ENCODE results near the gene LRRC42. TPM values are rescaled to one million over a fixed set of nuclear protein-coding genes. Genes with fewer than 3 reads are reported as not detected.

Gene LRRC42
- polyA plus RNA-seq, 2 of the 4 experiments (the other 2 are of a cell fraction) = 29.7 to 35.1 TPM

GRCh38 chr1:54012863-54013262 is 66.7 kb downstream of the LRRC42 start:
- ATAC-seq (no peak), DNase-seq (ENCODE audit: low read depth in 1 of 2, low spot score in 1 of 2) (no peak), FAIRE-seq (no peak)
- Histone ChIP-seq H3K9me3 (no peaks in the 10 kb centered on the region), H3K27ac (no peak overlapping the region), H3K4me1 (peaks cover 12% of the 10 kb centered on the region), H3K4me3 (no peak overlapping the region), H3K4me2 (no peak overlapping the region)
- CTCF ChIA-PET = no interaction called here
- POLR2A ChIA-PET = no interaction called here
- TF ChIP-seq CEBPB (IDR thresholded peaks at IDR 0.05) = no peak
- TF ChIP-seq EHF (CRISPR knock-in tag; IDR thresholded peaks at IDR 0.05) = no peak
- TF ChIP-seq, protein P1, sequence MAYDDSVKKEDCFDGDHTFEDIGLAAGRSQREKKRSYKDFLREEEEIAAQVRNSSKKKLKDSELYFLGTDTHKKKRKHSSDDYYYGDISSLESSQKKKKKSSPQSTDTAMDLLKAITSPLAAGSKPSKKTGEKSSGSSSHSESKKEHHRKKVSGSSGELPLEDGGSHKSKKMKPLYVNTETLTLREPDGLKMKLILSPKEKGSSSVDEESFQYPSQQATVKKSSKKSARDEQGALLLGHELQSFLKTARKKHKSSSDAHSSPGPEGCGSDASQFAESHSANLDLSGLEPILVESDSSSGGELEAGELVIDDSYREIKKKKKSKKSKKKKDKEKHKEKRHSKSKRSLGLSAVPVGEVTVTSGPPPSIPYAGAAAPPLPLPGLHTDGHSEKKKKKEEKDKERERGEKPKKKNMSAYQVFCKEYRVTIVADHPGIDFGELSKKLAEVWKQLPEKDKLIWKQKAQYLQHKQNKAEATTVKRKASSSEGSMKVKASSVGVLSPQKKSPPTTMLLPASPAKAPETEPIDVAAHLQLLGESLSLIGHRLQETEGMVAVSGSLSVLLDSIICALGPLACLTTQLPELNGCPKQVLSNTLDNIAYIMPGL (CRISPR knock-in tag; IDR thresholded peaks at IDR 0.05; ENCODE audit: borderline replicate concordance) = no peak
- no peak for TF ChIP-seq ESRRA (IDR thresholded peaks at IDR 0.05; ENCODE audit: borderline replicate concordance, low read length)
- no peak for TF ChIP-seq TFCP2L1 (CRISPR knock-in tag; IDR thresholded peaks at IDR 0.05)
- no peak for TF ChIP-seq CBX8 (IDR thresholded peaks at IDR 0.05)
- TF ChIP-seq POLR2AphosphoS2 (conservative IDR thresholded peaks at IDR 0.05; ENCODE audit: low read length) = no peak
- TF ChIP-seq FOSL2 (IDR thresholded peaks at IDR 0.05) = no peak
- TF ChIP-seq FOSL2 (CRISPR knock-in tag; IDR thresholded peaks at IDR 0.05) = no peak
- no peak for TF ChIP-seq MAX (IDR thresholded peaks at IDR 0.05)
- TF ChIP-seq BCL3 (IDR thresholded peaks at IDR 0.05) = no peak
- no peak for TF ChIP-seq RARB (CRISPR knock-in tag; IDR thresholded peaks at IDR 0.05)
- no peak for TF ChIP-seq PHF8 (IDR thresholded peaks at IDR 0.05; ENCODE audit: borderline replicate concordance, low read depth)
- TF ChIP-seq, protein P2, sequence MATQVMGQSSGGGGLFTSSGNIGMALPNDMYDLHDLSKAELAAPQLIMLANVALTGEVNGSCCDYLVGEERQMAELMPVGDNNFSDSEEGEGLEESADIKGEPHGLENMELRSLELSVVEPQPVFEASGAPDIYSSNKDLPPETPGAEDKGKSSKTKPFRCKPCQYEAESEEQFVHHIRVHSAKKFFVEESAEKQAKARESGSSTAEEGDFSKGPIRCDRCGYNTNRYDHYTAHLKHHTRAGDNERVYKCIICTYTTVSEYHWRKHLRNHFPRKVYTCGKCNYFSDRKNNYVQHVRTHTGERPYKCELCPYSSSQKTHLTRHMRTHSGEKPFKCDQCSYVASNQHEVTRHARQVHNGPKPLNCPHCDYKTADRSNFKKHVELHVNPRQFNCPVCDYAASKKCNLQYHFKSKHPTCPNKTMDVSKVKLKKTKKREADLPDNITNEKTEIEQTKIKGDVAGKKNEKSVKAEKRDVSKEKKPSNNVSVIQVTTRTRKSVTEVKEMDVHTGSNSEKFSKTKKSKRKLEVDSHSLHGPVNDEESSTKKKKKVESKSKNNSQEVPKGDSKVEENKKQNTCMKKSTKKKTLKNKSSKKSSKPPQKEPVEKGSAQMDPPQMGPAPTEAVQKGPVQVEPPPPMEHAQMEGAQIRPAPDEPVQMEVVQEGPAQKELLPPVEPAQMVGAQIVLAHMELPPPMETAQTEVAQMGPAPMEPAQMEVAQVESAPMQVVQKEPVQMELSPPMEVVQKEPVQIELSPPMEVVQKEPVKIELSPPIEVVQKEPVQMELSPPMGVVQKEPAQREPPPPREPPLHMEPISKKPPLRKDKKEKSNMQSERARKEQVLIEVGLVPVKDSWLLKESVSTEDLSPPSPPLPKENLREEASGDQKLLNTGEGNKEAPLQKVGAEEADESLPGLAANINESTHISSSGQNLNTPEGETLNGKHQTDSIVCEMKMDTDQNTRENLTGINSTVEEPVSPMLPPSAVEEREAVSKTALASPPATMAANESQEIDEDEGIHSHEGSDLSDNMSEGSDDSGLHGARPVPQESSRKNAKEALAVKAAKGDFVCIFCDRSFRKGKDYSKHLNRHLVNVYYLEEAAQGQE (IDR thresholded peaks at IDR 0.05) = no peak
- TF ChIP-seq, protein P3, sequence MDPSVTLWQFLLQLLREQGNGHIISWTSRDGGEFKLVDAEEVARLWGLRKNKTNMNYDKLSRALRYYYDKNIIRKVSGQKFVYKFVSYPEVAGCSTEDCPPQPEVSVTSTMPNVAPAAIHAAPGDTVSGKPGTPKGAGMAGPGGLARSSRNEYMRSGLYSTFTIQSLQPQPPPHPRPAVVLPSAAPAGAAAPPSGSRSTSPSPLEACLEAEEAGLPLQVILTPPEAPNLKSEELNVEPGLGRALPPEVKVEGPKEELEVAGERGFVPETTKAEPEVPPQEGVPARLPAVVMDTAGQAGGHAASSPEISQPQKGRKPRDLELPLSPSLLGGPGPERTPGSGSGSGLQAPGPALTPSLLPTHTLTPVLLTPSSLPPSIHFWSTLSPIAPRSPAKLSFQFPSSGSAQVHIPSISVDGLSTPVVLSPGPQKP (IDR thresholded peaks at IDR 0.05; ENCODE audit: low read depth, low read length) = no peak
- 52% methylated on average over 5 of the region's 8 CpGs for WGBS (ENCODE audit: missing lambda C conversion rate)

- ChIA-PET CTCF (no interaction called here), POLR2A (no interaction called here)
- H3K27ac ChIP-seq = no peak overlapping the region
- H3K4me1 ChIP-seq = peaks cover 12% of the 10 kb centered on the region
- FAIRE-seq = no peak
- WGBS (ENCODE audit: missing lambda C conversion rate) = 70% methylated on average over 8 of the region's 8 CpGs
- no peak overlapping the region for H3K4me3 ChIP-seq
- no peaks in the 10 kb centered on the region for H3K9me3 ChIP-seq
- no peak for TF ChIP-seq TP53 (CRISPR knock-in tag; IDR thresholded peaks at IDR 0.05)
- TF ChIP-seq MAX (IDR thresholded peaks at IDR 0.05) = no peak
- TF ChIP-seq, protein P2 (IDR thresholded peaks at IDR 0.05) = no peak
- TF ChIP-seq ATOH8 (CRISPR knock-in tag; IDR thresholded peaks at IDR 0.05; ENCODE audit: low read depth) = no peak
- TF ChIP-seq RCOR1 (IDR thresholded peaks at IDR 0.05; ENCODE audit: low read depth, low read length) = no peak
- no peak for TF ChIP-seq BHLHE40 (IDR thresholded peaks at IDR 0.05; ENCODE audit: low read depth, low read length)
- no peak for TF ChIP-seq HOXA7 (CRISPR knock-in tag; IDR thresholded peaks at IDR 0.05)
- TF ChIP-seq CHD4 (IDR thresholded peaks at IDR 0.05; ENCODE audit: borderline replicate concordance) = no peak
- no peak for TF ChIP-seq RARB (CRISPR knock-in tag; IDR thresholded peaks at IDR 0.05)
- TF ChIP-seq MAFK (IDR thresholded peaks at IDR 0.05; ENCODE audit: partially characterized antibody) = no peak
- no peak for TF ChIP-seq SREBF2 (IDR thresholded peaks at IDR 0.05)
- TF ChIP-seq JUNB (IDR thresholded peaks at IDR 0.05) = no peak
- no peak overlapping the region for H3K4me2 ChIP-seq
- no peak for DNase-seq (ENCODE audit: low read depth in 1 of 2, low spot score in 1 of 2)
- no peak for ATAC-seq
These were observed 67.4 kb downstream of the LRRC42 start for GRCh38 chr1:54013393-54014008.

All from A549 (cell line).